Mesodermal cell (in vitro differentiated cells): ENCODE measurements around the gene TLE4.
"Not testable (repeated sequence)": the region's sequence is repeated elsewhere in the genome, so short reads cannot be mapped to it uniquely, and the experiment has no call there.

Experiments
- H3K27ac ChIP-seq: 2 replicates; pipeline ENCODE4 v1.7.0; 2013; ENCODE audit warnings: mild to moderate bottlenecking, low read depth, low read length, moderate library complexity; ENCODE audit not compliant: severe bottlenecking
- H3K36me3 ChIP-seq: 2 replicates; pipeline ENCODE4 v1.7.1; 2013; ENCODE audit warnings: mild to moderate bottlenecking, low read length, moderate library complexity; ENCODE audit not compliant: control insufficient read depth, insufficient read depth
- H3K4me1 ChIP-seq: one replicate; pipeline ENCODE4 v1.7.1; 2013; ENCODE audit warnings: mild to moderate bottlenecking, low read length; ENCODE audit not compliant: insufficient read depth, control insufficient read depth, poor library complexity, severe bottlenecking
- H3K4me3 ChIP-seq: 2 replicates; pipeline ENCODE4 v1.7.0; 2013; ENCODE audit warnings: low read length, control low read depth, mild to moderate bottlenecking; ENCODE audit not compliant: insufficient read depth, poor library complexity, severe bottlenecking; ENCODE audit errors: extremely low read depth
- H3K9me3 ChIP-seq: 2 replicates; pipeline ENCODE4 v1.7.1; 2013; ENCODE audit warnings: mild to moderate bottlenecking, low read length, moderate library complexity; ENCODE audit not compliant: control insufficient read depth
- WGBS, 2 experiments: methylation state at CpG; one replicate each; pipeline ENCODE4 v1.1.5; 2013; ENCODE audit warnings: missing lambda C conversion rate in 2 of 2; ENCODE audit not compliant: insufficient coverage in 2 of 2; 5-methylcytosine and 5-hydroxymethylcytosine counted together

The TLE4 gene

DNA sequence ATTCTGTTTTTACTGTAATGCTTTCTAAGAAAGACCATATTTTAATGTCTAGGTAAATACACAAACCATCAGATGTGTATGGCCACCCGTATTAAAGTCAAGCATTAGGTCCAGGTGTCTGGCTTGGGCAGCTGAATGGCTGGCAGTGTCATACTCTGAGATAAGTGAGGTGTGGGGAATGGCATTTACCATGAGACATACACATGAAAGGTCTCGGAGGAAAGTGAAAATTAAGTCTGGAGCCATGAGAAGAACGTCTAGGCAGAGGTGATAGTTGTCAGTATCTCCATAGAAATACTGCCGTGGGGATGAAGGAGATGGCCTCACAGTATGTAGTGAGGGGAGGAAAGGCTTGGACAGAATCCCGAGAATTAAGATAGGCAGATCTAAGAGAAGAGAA, 164.3 kb downstream of the TLE4 start:
- Histone ChIP-seq H3K9me3 (no peaks in the 10 kb centered on the region), H3K4me1 (no peaks in the 10 kb centered on the region), H3K4me3 (no peak overlapping the region), H3K27ac (no peak overlapping the region), H3K36me3 (peaks cover 2% of the 10 kb centered on the region)
- WGBS, 2 experiments: 90 to 97% methylated on average over 4 to 5 of the region's 5 CpGs

DNA sequence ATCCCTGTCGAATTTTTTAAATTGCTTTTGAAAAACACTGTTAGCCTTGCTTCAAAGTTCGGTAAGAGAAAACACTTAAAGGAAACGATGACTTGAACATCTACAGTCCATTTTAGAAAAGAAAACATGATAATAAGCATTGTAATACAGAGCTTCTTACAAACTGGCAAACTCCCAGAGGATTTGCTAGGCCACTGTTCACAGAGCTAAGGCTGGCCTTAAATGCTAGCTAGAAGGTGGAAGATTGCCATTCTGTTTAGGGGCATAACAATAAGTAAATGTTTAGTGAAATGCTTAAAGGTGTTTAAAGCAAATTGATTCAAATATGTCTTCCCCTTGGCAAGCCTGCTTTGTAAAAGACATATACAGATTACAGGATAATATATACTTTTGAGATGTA, 169.6 kb downstream of the TLE4 start:
- Histone ChIP-seq H3K4me1 (no peaks in the 10 kb centered on the region), H3K27ac (no peak overlapping the region), H3K4me3 (no peak overlapping the region), H3K9me3 (no peaks in the 10 kb centered on the region), H3K36me3 (no peaks in the 10 kb centered on the region)
- 80% methylated on average over 1 of the region's 3 CpGs; no CpG with 5 or more reads in 1 of the 2 experiments for WGBS, 2 experiments

DNA sequence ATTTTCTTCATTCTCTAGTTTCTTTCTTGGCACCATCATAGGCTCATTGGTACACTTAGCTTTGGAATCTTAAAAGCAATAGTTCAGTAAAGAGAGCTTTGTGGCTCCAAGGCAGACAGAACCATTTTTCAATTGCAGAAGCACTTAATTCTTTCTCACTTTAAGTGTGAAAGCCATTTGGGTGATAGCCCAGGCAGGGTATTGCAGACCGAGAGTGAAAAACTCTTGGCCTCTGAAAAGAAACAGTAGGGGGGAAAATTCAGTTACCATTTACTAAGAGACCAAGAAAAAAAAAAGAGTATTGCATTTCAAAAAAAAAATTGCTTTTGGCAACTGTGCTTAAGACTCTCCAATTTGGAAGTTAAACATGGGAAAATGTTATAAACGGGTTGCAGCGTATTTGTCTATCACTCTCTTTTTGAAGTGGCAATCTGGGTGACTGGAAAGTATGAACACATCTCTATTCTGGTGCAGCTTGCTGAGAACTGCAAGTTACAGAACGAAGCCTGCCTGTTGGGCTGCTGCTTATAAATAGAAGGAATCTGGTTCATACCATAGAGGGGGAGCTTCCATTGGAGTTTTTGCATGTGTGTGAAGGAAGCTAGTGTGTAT, 170.5 kb downstream of the TLE4 start:
- H3K9me3 ChIP-seq: no peaks in the 10 kb centered on the region
- H3K4me1 ChIP-seq: no peaks in the 10 kb centered on the region
- no peak overlapping the region for H3K4me3 ChIP-seq
- H3K36me3 ChIP-seq: no peaks in the 10 kb centered on the region
- H3K27ac ChIP-seq: no peak overlapping the region
- 82 to 88% methylated on average over 3 of the region's 4 CpGs for WGBS, 2 experiments

DNA sequence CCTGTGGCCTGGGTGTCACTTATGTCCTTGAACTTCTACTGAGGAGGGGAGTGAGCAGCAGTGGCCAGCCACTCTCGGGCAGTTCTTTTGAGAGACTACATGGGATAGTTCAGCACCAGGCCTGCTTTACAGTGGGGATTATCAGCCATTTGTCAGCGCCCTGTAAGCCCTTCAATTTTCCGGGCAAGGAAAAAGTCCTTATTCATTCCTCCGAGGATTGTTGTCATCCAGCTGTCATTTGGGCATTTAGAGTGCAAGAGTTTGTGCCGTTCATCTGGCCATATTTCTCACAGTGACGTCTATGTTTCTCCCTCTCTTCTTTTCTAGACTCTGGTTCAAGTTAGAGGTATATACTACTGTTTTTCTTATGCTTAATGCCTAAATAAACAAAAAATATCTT, 172.8 kb downstream of the TLE4 start:
- no peak overlapping the region for H3K27ac ChIP-seq

DNA sequence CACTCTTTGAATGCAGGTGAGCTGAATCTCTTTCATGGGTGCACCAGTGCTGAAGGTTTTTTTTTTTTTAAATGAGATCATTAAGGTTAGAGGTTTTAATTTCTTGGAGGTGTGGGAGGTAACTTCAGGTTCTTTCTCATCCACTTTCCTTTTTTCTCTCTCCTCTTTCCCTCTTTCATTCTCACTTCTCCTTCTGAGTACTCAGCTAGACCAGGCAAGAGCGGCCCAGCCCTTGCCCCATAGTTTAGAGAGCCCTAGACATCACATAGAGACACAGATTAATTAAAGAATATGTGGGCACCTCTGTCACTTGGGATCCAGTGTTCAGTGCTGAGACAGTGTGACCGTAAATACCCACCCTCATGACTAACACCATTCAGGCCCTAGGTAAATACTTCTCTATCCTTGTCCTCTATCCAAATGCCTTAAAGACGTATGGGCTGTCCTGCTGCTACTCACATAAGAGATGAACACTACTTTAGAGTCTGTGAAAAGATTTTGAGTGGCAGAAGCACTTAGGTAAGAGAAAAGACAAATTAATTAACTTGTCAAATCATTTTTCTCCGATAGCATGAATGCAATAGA, 174.1 kb downstream of the TLE4 start:
- no peak overlapping the region for H3K27ac ChIP-seq
- no peaks in the 10 kb centered on the region for H3K9me3 ChIP-seq
- no peaks in the 10 kb centered on the region for H3K36me3 ChIP-seq
- WGBS, 2 experiments: 88 to 89% methylated on average over 2 to 3 of the region's 4 CpGs
- H3K4me1 ChIP-seq: no peaks in the 10 kb centered on the region
- no peak overlapping the region for H3K4me3 ChIP-seq

More for the DNA sequence above, 172.8 kb downstream of the TLE4 start:
- H3K4me1 ChIP-seq: no peaks in the 10 kb centered on the region
- no peaks in the 10 kb centered on the region for H3K36me3 ChIP-seq
- no peaks in the 10 kb centered on the region for H3K9me3 ChIP-seq
- no peak overlapping the region for H3K4me3 ChIP-seq
- 88 to 94% methylated on average over 4 of the region's 6 CpGs for WGBS, 2 experiments

DNA sequence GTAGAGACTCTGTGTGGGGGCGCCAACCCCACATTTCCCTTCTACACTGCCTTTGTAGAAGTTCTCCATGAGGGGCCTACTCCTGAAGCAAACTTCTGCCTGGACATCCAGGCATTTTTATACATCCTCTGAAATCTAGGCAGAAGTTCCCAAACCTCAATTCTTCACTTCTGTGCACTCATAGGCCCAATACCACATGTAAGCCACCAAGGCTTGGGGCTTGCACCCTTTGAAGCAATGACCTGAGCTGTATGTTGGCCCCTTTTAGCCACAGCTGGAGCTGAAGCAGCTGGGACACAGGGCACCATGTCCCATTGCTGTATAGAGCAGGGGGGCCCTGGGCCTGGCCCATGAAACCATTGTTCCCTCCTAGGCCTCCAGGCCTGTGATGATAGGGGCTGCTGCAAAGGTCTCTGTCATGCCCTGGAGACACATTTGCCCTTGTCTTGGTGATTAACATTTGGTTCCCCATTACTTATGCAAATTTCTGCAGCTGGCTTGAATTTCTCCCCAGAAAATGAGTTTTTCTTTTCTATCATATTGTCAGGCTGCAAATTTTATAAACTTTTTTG, 180.2 kb downstream of the TLE4 start:
- not testable (repeated sequence) for H3K4me1 ChIP-seq, H3K4me3 ChIP-seq
- 80 to 88% methylated on average over 1 of the region's 1 CpG for WGBS, 2 experiments

DNA sequence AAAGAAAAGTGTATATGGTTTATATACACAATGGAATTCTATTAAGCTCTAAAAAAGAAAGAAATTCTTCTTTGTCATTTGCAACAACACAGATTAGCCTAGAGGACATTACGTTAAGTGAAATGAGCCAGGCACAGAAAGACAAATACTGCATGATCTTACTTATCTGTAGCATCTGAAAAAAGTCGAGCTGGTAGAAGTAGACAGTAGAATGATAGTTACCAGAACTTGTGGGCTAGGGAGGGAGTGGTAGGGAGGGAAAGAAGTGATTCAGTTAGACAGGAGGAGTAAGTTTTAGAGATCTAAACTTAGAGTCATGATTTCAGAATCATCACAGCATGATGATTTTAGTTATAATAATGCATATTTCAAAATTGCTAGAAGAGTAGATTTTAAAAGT, 184.6 kb downstream of the TLE4 start:
- peaks cover 15% of the 10 kb centered on the region for H3K9me3 ChIP-seq
- H3K4me3 ChIP-seq: no peak overlapping the region
- 49 to 85% methylated on average over 2 of the region's 2 CpGs for whole genome bisulfite sequencing, 2 experiments
- no peaks in the 10 kb centered on the region for H3K4me1 ChIP-seq
- H3K36me3 ChIP-seq: no peaks in the 10 kb centered on the region
- peak overlapping the region; percentile 16 for H3K27ac ChIP-seq

More for the DNA sequence above, 180.2 kb downstream of the TLE4 start:
- not testable (repeated sequence) for H3K27ac ChIP-seq, H3K36me3 ChIP-seq
- peaks cover 16% of the 10 kb centered on the region for H3K9me3 ChIP-seq

DNA sequence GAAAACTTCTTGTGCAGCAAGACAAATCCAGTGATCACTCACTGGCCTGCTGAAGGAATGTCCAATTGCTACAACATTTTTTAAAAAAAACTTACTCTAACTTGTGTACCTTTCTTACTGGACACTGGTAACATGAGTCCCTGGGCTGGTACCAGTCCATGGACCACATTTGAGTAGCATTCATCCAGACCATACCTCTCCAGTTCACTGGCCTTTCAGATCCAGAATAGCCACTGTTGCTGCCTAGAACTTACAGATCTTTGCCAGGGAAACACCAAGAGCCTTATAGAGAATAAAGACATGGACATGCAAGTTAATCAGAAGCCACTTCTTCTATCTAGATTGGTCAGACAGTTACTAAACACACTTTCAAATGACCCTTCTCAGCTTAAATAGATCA, 185.3 kb downstream of the TLE4 start:
- H3K36me3 ChIP-seq: no peaks in the 10 kb centered on the region
- H3K27ac ChIP-seq: no peak overlapping the region
- H3K4me3 ChIP-seq: no peak overlapping the region
- peaks cover 9% of the 10 kb centered on the region for H3K9me3 ChIP-seq
- H3K4me1 ChIP-seq: no peaks in the 10 kb centered on the region

DNA sequence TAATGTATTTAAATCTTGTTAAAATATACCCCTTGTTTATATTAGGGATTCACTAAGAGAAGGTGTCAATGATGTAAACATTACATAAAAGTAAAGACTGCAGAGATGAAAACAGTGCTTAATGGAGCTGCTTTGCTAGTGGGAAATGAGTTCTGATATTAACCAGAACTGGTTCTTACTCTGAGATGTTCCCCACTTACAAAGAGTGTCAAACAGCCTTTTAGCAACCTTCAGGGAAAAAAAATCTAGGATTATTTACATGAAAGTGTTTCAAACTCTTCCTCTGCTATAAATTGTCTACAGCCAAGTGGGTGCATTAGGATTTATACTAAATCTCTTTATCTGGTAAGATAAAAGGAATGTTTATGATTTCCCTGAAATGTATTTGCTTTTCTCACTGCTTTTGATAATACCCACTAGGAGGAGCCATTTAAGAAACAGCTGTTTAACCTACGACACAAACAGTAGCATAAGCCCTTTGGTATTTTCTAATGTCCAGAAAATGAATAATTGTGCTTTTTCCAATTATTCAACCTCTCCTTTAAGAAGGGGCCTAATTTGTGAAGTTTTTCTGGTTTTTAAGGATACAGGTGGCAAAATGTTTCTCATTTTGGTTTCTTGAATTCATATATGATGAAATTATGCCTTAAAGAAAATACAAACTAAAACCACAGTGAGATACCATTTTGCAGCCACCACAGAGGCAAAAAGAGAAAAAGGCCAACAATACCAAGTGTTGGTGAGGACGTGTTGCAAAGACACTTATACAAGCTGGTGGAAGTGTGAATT, 186.3 kb downstream of the TLE4 start:
- Histone ChIP-seq H3K9me3 (peaks cover 4% of the 10 kb centered on the region), H3K27ac (no peak overlapping the region)
- WGBS, 2 experiments: no CpG with 5 or more reads among the region's 2 CpGs

DNA sequence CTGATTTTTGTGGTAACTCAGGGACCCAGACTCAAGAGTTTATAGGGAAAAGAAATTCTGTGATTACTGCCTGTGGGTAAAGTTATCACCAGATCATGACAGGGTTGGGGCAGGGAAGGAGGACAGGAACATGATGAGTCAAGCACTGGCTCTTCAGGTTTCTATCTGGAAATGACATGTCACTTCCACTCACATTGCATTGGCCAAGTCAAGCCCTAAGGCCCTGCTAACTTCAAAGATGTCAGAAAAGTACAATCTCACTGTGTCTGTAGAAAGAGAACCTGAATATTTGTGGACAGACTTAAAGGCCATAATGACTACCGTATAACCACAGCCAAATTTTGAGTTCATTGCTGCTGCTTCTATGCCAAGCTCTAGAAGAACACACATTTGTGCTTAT, 187.7 kb downstream of the TLE4 start:
- H3K27ac ChIP-seq: peak overlapping the region; percentile 16
- peaks cover 4% of the 10 kb centered on the region for H3K9me3 ChIP-seq
- no peak overlapping the region for H3K4me3 ChIP-seq
- no peaks in the 10 kb centered on the region for H3K36me3 ChIP-seq
- 100% methylated on average over 1 of the region's 1 CpG for WGBS, 2 experiments
- H3K4me1 ChIP-seq: peaks cover 11% of the 10 kb centered on the region

More for the DNA sequence above, 186.3 kb downstream of the TLE4 start:
- H3K36me3 ChIP-seq: no peaks in the 10 kb centered on the region
- no peak overlapping the region for H3K4me3 ChIP-seq
- H3K4me1 ChIP-seq: no peaks in the 10 kb centered on the region
